ENCODE measurements around the gene PRSS3.
"Not testable (repeated sequence)": the region's sequence is repeated elsewhere in the genome, so short reads cannot be mapped to it uniquely, and the experiment has no call there.

DNA sequence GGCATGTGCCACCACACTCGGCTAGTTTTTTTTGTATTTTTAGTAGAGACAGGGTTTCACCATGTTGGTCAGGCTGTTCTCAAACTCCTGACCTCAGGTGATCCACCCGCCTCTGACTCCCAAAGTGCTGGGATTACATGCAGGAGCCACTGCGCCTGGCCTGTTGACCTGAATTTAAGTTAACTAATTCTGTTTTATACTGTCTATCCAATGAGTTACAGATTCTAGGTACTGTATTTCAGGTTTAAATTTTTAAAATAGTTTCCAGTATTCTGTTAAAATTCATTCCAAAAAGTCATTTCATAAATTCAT lies 52.5 kb downstream of the PRSS3 start:
- TF ChIP-seq POLR2A, CTCF (IDR thresholded peaks at IDR 0.05): not testable (repeated sequence)

Measured in stomach (tissue), 4 donors.